Anterior cingulate cortex (tissue), 58 donors: ENCODE data around the gene LY6G6F.
A peak's percentile ranks its signal among the peaks of the same experiment; 100 is the strongest.

Experiments
- DNase-seq, 58 donors: peaks; one replicate each; lab custom pipeline; 2025; lab: John Stamatoyannopoulos, UW

Gene LY6G6F

GRCh38 chr6:31721351-31722020 is 14.8 kb downstream of the LY6G6F start, which contains the start of gene LY6G6C:
Gene LY6G6C (minus strand): TSS chr6:31721746. CDS start chr6:31721679, 67 bp downstream.
- DNase-seq: no peak

- DNase-seq: no peak
Observed at GRCh38 chr6:31722173-31722572, 15.5 kb downstream of the LY6G6F start.

- no peak for DNase-seq
Observed at GRCh38 chr6:31723245-31723979, 16.7 kb downstream of the LY6G6F start, which contains the start of gene MPIG6B. Gene MPIG6B (plus strand): TSS chr6:31723373. CDS start chr6:31723384, 11 bp downstream.

GRCh38 chr6:31723980-31724691 is 17.5 kb downstream of the LY6G6F start:
- DNase-seq: no peak

GRCh38 chr6:31725502-31726350 is 19.1 kb downstream of the LY6G6F start:
- no peak for DNase-seq

GRCh38 chr6:31727034-31727716 is 20.5 kb downstream of the LY6G6F start:
- DNase-seq: peak in 2 of 58 donors; percentile 23 to 29

GRCh38 chr6:31727717-31728671 is 21.3 kb downstream of the LY6G6F start:
- DNase-seq: no peak

GRCh38 chr6:31728767-31729514 is 22.3 kb downstream of the LY6G6F start, which contains the start of gene DDAH2:
Gene DDAH2 (minus strand): TSS chr6:31729299. CDS start chr6:31729161, 138 bp downstream.
- no peak for DNase-seq

- DNase-seq: peak in 57 of 58 donors; percentile 18 to 89 (median 77)
Observed at GRCh38 chr6:31729515-31729978, 22.9 kb downstream of the LY6G6F start.

GRCh38 chr6:31729979-31730630 is 23.4 kb downstream of the LY6G6F start:
- peak in 50 of 58 donors; percentile 27 to 79 (median 57) for DNase-seq

GRCh38 chr6:31730631-31731086 is 24.0 kb downstream of the LY6G6F start:
- DNase-seq: no peak

GRCh38 chr6:31732029-31732428 is 25.4 kb downstream of the LY6G6F start:
- DNase-seq: no peak

GRCh38 chr6:31733734-31734133 is 27.1 kb downstream of the LY6G6F start:
- DNase-seq: no peak

GRCh38 chr6:31734247-31734820 is 27.7 kb downstream of the LY6G6F start:
- DNase-seq: no peak

- DNase-seq: peak in 2 of 58 donors; percentile 22 to 30
Observed at GRCh38 chr6:31734821-31735406, 28.2 kb downstream of the LY6G6F start.
